ENCODE measurements around the gene ELP5. TPM values are rescaled to one million over a fixed set of nuclear protein-coding genes. Genes with fewer than 3 reads are reported as not detected.
A peak's percentile ranks its signal among the peaks of the same experiment; 100 is the strongest.

The ELP5 gene
- total RNA-seq, 1 donor from 2014 or later: 20.8 TPM

GRCh38 chr17:7232114-7232513 lies 19.9 kb upstream of the ELP5 start:
- peaks cover 7% of the 10 kb centered on the region for H3K36me3 ChIP-seq (ENCODE audit: control insufficient read depth, insufficient read depth, low read length)

GRCh38 chr17:7233701-7234082 lies 18.3 kb upstream of the ELP5 start:
- peak overlapping the region; percentile 79 for H3K4me3 ChIP-seq (ENCODE audit: low read depth, low read length)
- DNase-seq (ENCODE audit: low read depth): no peak
- no peak for TF ChIP-seq CTCF (IDR thresholded peaks at IDR 0.05; ENCODE audit: insufficient read depth, low read length, poor library complexity, severe bottlenecking)
- no peaks in the 10 kb centered on the region for H3K27me3 ChIP-seq (ENCODE audit: control insufficient read depth, insufficient read depth, low read length)
- H3K36me3 ChIP-seq (ENCODE audit: control insufficient read depth, insufficient read depth, low read length): peaks cover 7% of the 10 kb centered on the region

More at GRCh38 chr17:7232114-7232513, 19.9 kb upstream of the ELP5 start:
- H3K27me3 ChIP-seq (ENCODE audit: control insufficient read depth, insufficient read depth, low read length): no peaks in the 10 kb centered on the region
- no peak for TF ChIP-seq CTCF (IDR thresholded peaks at IDR 0.05; ENCODE audit: insufficient read depth, low read length, poor library complexity, severe bottlenecking)
- no peak overlapping the region for H3K4me3 ChIP-seq (ENCODE audit: low read depth, low read length)
- no peak for DNase-seq (ENCODE audit: low read depth)

GRCh38 chr17:7234083-7234951 lies 17.7 kb upstream of the ELP5 start, which contains the start of gene DVL2:
DVL2 (minus strand) TSS chr17:7234517; CDS start chr17:7234262, 255 bp downstream.
- no peak for TF ChIP-seq CTCF (IDR thresholded peaks at IDR 0.05; ENCODE audit: insufficient read depth, low read length, poor library complexity, severe bottlenecking)
- Histone ChIP-seq H3K4me3 (ENCODE audit: low read depth, low read length) (peak within 1 kb of the TSS; percentile 79), H3K27me3 (ENCODE audit: control insufficient read depth, insufficient read depth, low read length) (no peaks in the 10 kb centered on the region), H3K36me3 (ENCODE audit: control insufficient read depth, insufficient read depth, low read length) (peaks cover 6% of the 10 kb centered on the region)
- no peak for DNase-seq (ENCODE audit: low read depth)

GRCh38 chr17:7235693-7236665 lies 16.0 kb upstream of the ELP5 start:
- TF ChIP-seq CTCF (IDR thresholded peaks at IDR 0.05; ENCODE audit: insufficient read depth, low read length, poor library complexity, severe bottlenecking): no peak
- Histone ChIP-seq H3K27me3 (ENCODE audit: control insufficient read depth, insufficient read depth, low read length) (no peaks in the 10 kb centered on the region), H3K36me3 (ENCODE audit: control insufficient read depth, insufficient read depth, low read length) (peaks cover 5% of the 10 kb centered on the region), H3K4me3 (ENCODE audit: low read depth, low read length) (no peak overlapping the region)
- no peak for DNase-seq (ENCODE audit: low read depth)

GRCh38 chr17:7236808-7237207 lies 15.2 kb upstream of the ELP5 start:
- no peak overlapping the region for H3K4me3 ChIP-seq (ENCODE audit: low read depth, low read length)
- no peak for TF ChIP-seq CTCF (IDR thresholded peaks at IDR 0.05; ENCODE audit: insufficient read depth, low read length, poor library complexity, severe bottlenecking)
- H3K36me3 ChIP-seq (ENCODE audit: control insufficient read depth, insufficient read depth, low read length): peaks cover 5% of the 10 kb centered on the region
- no peak for DNase-seq (ENCODE audit: low read depth)
- no peaks in the 10 kb centered on the region for H3K27me3 ChIP-seq (ENCODE audit: control insufficient read depth, insufficient read depth, low read length)

All from kidney epithelial cell (primary cell).